GM04504 (cell line): ENCODE measurements around the gene CRISPLD2.
"Not testable (repeated sequence)": the region's sequence is repeated elsewhere in the genome, so short reads cannot be mapped to it uniquely, and the experiment has no call there.

Experiments
- DNase-seq: peaks from one replicate; pipeline ENCODE4 v3.0.0-alpha.2; 2012; ENCODE audit warnings: low read depth

Gene CRISPLD2

GRCh38 chr16:84840687-84841627, 21.2 kb downstream of the CRISPLD2 start:
- DNase-seq, result no peak

DNA sequence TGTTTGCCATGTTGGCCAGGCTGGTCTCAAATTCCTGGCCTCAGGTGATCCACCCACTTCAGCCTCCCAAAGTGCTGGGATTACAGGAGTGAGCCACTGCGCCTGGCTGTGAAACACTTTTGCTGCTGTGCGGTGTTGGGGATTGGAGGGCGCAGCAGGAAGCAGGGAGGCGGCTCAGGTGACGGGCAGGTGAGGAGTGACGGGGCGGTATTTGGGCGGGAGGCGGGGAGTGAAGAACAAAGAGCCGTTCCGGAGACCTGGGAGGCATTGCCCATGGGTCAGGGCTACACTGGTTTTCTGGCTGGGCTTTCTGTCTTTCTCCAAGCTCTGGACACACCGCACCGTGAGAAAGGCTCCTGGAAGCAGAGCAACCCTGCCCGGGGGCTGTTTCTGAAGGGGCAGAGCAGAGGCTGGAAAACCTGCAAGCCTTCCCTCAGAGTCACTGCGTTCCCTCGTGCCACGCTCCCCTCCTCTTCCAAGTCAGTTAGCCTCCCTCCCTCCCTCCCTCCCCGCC, 22.1 kb downstream of the CRISPLD2 start:
- DNase-seq, result no peak

- no peak for DNase-seq
Observed at GRCh38 chr16:84842516-84843148, 22.8 kb downstream of the CRISPLD2 start.

- no peak for DNase-seq
Observed at GRCh38 chr16:84843149-84844048, 23.6 kb downstream of the CRISPLD2 start.

- DNase-seq, result no peak
Observed at GRCh38 chr16:84844049-84844350, 24.2 kb downstream of the CRISPLD2 start.

DNA sequence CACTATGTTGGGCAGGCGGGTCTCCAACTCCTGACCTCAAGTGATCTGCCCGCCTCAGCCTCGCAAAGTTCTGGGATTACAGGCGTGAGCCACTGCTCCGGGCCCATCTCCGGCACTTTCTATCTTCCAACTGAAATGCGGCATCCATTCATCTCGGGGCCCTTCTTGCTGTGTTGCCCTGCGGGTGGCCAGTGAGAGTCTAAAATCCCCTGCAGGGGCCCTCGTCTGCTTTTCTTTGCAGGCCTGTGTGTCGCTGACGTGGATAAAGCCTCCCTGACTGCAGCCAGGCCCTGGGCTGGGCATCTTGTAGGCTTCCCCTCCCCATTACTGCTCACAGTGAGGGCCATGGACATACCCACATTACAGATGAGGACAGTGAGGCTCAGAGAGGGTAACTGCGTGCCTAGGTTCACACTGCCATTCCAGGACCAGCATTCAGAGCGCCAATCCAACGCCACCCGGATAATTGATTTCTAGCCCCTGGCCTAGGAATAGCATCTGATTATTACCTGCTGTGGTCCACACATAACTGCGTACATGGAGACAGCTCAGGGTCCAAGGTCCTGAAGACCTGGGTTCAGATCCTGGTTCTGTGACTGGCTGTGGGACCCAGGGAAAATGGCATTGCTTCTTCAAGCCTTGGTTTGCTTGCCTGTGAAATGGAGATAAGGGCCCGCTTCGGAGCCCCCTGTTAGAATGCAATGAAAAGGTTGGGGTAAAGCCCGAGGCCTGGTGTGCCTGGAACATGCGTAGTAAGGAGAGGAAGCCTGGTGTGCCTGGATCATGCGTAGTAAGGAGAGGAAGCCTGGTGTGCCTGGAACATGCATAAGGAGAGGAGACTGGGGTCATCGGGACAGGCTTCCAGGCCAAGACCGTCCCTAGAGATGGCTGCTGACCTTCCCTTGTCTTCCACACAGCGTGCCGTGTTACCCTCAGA, 25.0 kb downstream of the CRISPLD2 start:
- DNase-seq, result no peak

GRCh38 chr16:84845496-84846002, 25.8 kb downstream of the CRISPLD2 start:
- DNase-seq, result no peak

DNA sequence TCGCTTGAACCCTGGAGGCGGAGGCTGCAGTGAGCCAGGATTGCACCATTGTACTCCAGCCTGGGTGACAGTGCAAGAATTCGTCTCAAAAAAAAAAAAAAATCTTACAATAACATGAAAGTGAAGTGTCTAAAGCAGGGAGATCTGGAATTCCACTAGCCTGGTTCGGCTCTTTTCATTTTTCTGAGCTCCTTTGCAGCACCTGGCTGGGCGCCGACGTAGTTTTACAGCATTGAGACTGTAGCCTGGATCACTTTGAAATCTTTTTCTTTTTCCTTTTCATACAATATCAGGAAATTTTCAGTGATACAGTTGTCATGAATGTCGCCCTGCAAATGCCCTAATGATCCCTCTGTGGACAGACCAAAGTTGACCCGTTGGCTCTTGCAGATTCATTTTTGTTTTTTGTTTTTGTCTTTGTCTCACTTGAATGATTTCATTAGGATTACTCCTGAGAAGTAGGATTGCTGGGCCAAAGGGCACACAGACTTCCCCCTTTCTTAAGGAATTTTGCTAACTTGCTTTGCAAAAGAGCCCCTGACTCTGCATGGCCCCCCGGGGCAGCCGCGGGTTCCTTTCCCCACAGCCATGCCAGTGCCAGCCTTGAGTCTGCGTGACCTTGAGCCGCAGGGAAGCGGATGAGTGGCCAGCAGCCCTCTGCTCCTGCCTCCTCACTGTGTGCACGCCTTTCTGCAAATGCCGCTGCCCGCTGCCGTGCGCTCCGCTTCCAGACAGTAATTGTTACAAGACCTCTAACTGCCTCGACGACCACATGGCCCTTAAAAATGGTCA, 28.0 kb downstream of the CRISPLD2 start:
- DNase-seq, result no peak

- DNase-seq, result no peak
Observed at GRCh38 chr16:84848986-84849634, 29.3 kb downstream of the CRISPLD2 start.

DNA sequence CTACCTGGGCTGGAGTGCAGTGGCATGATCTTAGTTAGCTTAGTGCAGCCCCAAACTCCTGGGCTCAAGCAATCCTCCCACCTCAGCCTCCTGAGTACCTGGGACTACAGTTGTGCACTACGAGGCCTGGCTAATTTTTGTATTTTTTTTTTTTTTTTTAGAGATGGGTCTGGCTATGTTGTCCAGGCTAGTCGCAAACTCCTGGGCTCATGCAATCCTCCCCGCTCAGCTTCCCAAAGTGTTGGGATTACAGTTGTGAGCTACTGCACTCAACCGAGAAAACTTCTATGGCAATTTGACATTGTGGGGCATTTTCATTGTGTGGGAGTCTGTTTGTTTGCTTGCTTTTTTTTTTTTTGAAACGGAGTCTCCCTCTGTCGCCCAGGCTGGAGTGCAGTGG, 30.0 kb downstream of the CRISPLD2 start:
- DNase-seq, result no peak

DNA sequence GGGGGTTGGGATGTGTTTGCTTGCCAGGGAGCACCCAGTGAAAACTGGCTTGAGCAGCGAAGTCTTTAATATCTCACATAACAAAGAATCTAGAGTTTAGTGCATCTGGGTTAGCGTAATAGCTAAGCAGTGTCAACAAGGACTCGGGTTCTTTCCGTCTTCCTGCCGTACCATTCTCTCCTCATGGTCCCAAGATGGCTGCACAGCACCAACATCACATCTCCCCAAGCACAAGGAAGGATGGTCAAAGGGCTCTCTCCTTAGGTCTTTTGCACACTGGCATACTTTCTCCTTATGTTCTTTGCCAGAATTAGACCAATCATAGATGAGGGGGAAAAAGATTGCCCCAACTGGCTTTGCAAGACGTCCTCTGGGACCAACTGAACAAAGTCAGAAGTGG, 30.9 kb downstream of the CRISPLD2 start:
- DNase-seq, result no peak

DNA sequence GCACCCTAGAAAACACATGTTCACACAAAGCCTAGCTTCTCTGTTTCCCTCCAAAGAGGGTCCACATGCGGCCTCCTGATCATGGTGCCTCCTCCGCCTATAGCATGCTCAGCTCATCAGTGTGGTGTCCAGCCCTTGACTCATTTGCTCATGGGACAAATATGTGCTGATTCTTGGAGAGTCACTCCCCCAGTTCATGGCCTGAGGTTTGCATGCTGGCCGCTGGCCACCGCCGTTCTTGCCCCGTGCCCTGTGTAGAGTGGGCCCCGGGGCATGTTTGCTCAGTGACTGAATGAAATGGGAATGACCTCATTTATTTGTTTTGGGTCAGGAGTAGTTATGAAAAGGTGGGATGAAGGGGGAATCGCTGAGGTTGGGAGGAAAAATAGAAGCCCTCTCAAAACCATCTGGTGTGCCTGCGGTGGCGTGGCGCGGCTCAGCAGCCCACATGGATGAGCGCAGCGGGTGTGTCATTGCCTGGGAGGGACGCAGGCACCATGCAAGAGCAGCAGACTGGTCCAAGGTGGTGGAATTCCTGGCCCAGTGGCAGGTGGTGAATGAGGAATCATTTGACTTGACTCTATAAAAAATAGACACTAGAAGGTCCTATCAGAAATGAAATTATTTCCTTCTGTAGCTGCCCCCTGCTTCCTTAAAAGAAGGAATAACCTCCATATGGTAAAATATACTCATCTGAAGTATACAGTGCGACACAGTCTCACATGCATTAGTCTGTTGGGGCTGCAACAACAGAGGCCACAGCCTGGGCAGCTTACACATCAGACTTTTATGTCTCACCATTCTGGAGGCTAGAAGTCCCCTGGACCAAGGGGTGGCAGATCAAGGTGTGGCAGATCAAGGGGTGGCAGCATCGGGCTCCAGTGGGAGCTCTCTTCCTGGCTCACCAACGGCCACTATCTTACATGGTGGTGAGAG, 31.7 kb downstream of the CRISPLD2 start:
- DNase-seq, result no peak

DNA sequence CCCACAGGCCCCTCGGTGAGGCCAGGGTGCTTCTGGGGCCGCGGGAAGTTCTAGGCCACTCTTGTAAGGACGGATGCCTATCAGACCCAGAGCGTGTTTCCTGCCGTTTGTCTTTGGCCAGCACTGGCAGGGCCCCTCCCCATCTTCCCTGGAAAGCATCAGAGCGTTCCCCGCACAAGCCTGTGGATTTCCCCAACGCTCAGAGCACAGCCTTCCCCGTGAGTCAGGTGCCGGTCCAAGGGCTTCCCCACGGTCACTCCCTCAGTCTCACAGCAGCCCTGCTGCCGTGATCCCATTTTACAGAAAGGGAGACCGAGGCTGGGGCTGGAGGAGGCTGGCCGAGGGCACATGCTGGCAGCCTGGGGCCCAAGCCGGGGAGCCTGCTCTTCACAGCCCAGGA, 33.7 kb downstream of the CRISPLD2 start:
- DNase-seq, result no peak

GRCh38 chr16:84854759-84855158, 35.0 kb downstream of the CRISPLD2 start:
- DNase-seq, result no peak

- DNase-seq, result not testable (repeated sequence)
Observed at GRCh38 chr16:84855435-84856202, 35.8 kb downstream of the CRISPLD2 start.

- DNase-seq, result not testable (repeated sequence)
Observed at GRCh38 chr16:84856203-84856581, 36.4 kb downstream of the CRISPLD2 start.

DNA sequence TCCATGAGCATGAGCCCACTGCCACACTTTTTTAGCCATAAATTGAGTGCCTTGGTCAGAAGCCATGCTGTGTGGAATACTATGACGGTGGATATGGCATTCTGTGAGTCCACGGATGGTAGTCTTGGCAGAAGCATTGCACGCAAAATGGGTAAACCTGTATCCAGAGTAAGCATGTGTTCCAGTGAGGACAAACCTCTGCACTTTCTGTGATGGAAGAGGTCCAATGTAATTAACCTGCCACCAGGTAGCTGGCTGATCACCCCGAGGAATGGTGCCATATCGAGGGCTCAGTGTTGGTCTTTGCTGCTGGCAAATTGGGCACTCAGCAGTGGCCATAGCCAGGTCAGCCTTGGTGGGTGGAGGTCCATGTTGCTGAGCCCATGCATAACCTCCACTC, 37.0 kb downstream of the CRISPLD2 start:
- DNase-seq, result not testable (repeated sequence)

DNA sequence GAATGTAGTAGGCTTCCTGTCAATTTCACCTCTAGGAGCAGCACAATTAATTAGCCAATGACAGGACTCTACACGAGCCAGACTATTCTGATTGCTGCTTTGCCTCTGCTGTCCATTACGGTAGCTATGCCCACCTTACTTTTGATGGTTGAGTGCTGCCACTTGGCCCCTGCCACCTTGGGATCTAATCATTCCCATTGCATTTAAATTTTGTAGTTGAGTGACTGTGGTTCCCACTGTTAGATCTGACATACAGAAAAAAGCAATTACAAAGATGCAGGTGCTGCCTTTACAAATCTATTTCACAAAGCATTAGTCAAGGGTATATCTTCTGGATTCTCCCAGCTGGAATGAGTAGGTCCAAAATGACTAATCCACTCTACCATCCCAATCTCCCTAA, 39.9 kb downstream of the CRISPLD2 start:
- no peak for DNase-seq
